GM18520 (cell line): ENCODE measurements around the gene ANKRD11.
"Not testable (repeated sequence)": the region's sequence is repeated elsewhere in the genome, so short reads cannot be mapped to it uniquely, and the experiment has no call there.

Experiments used
- ATAC-seq: cut with Tn5 transposase; IDR thresholded peaks from one replicate; pipeline ENCODE4 v1.9.1; 2021; ENCODE audit not compliant: unreplicated experiment

The ANKRD11 gene

GRCh38 chr16:89386306-89387185 is 103.8 kb downstream of the ANKRD11 start:
- no peak for ATAC-seq

DNA sequence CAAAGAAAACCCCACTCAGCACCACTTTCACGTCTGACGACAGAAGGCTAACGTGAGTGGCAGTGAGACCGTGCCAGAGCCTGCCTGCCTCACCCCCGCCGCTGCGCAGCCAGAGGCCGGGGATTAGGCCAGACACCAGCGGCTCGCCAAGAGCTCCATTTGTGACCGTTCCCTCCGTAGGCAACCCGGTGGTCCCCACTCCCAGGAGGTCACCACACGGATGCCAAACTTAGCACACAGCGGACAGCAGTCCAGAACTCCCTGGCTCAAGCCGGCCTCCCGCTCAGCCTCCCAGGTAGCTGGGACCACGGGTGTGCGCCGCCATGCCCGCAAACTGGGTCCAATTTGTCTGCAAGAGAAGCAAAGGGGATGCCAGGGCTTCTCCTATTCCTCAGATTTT is 104.6 kb downstream of the ANKRD11 start:
- no peak for ATAC-seq

GRCh38 chr16:89384282-89384681 is 106.1 kb downstream of the ANKRD11 start:
- no peak for ATAC-seq

- ATAC-seq: no peak
Measured at GRCh38 chr16:89383095-89384003, 107.0 kb downstream of the ANKRD11 start.

DNA sequence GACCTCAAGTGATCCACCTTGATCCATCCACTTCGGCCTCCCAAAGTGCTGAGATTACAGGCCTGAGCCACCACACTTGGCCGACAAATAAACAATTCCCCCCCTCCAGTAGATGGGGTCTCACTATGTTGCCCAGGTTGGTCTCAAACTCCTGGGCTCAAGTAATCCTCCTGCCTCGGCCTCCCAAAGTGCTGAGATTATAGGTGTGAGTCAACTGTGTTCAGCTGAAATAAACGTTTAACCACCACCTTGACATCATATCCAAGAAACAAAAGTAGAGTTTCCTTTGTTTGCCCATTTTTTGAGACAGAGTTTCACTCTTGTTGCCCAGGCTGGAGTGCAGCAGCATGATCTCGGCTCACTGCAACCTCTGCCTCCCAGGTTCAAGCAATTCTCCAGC is 107.8 kb downstream of the ANKRD11 start:
- not testable (repeated sequence) for ATAC-seq

- no peak for ATAC-seq
Measured at GRCh38 chr16:89381788-89382187, 108.6 kb downstream of the ANKRD11 start.

DNA sequence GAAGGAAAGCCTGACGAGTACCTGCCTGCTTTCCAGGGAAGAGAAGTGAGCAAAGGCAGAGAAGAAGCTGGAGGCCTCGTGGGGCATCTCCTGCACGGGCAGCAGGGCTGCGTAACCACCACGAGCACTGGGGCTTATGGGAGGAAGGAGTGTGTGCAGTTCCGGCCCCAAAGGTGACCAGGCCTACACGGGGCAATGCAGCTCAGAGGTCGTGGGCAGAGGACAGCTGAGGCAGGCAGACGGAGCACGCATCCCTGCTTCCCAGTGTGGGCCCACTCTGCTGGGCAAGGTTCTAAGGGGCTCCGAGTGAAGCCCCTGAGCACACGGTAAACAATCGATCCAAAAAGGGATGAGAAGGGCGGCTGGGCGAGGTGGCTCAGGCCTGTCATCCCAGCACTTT is 109.7 kb downstream of the ANKRD11 start:
- ATAC-seq: no peak

DNA sequence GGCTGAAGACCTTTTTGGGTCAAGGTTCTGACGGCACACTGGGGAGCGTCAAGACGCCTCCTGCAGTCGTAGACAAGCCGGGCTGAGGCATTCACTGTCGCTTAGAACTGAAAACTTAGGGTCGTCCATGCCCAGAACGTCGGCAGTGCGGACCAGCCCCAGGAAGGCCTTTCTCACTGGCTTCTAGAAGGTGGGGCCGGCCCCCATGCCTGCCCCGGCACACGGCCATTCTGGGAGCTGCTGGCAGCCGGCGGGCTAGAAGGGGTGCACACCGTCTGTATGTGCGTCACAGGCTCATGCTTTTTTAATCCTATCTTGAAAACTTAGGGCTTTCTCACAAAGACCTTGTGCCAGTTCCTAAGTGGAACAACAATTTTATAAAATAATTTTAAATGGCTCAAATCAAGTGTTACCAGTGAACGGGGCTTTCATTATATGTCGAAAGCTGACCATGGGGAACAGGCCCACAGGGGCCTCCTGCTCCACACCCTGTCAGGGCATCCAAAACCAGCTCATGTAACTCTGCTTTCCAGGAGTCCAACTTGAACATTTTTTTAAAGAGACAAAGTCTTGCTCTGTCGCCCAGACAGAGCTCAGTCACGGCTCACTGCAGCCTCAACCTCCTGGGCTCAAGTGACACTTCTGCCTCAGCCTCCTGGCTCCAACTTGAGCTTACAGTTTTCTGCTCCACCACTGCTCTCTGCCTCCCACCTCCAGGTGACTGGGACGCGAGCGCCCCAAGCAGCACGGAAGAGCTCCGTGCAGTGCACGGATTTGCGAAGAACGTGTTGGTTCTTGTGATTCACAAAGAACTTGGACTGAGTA is 111.2 kb downstream of the ANKRD11 start:
- no peak for ATAC-seq

DNA sequence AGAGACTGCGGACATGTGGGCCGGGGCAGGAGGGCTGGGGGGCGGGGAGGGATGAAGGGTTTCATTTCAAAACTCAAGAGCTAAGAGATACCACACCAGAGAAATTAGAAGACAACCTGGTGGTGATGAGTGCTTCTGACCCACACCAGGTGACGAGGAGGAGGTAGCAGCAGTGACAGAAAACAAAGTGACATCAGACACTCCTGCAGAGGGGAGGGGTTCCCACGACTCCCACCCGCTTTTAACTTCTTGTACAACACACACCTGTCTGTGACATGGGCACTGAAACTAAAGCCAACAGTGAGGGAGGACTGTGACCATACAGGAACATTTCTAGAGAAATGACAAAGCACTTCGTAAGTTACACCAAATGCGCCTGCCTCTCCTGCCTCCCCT is 112.9 kb downstream of the ANKRD11 start:
- no peak for ATAC-seq

- ATAC-seq: no peak
Measured at GRCh38 chr16:89376812-89377452, 113.4 kb downstream of the ANKRD11 start.

DNA sequence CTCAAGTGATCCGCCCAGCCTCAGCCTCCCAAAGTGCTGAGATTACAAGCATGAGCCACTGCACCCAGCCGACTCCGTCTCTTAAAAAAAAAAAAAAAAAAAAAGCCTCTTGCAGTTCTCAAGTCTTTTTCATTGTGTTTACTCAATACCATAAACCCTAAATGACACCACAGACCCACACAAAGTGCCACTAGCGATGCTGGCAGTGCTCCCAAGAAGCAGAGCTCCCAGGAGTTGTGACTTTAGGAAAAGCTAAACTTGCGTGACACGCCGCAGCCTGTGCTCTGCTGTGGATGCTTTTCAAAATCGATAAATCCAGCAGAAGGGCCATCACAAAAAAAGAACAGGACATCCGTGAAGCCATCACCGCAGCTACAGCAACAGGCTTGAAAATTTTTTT is 114.7 kb downstream of the ANKRD11 start:
- ATAC-seq: no peak

GRCh38 chr16:89375021-89375420 is 115.3 kb downstream of the ANKRD11 start:
- ATAC-seq: no peak

GRCh38 chr16:89374393-89374960 is 115.9 kb downstream of the ANKRD11 start:
- ATAC-seq: no peak

GRCh38 chr16:89373355-89374110 is 116.8 kb downstream of the ANKRD11 start:
- no peak for ATAC-seq

- no peak for ATAC-seq
Measured at GRCh38 chr16:89371968-89372634, 118.3 kb downstream of the ANKRD11 start.

- no peak for ATAC-seq
Measured at GRCh38 chr16:89371386-89371785, 119.0 kb downstream of the ANKRD11 start.

GRCh38 chr16:89370601-89371000 is 119.8 kb downstream of the ANKRD11 start:
- ATAC-seq: no peak

GRCh38 chr16:89370081-89370511 is 120.3 kb downstream of the ANKRD11 start:
- ATAC-seq: no peak
